Endothelial cell of umbilical vein (primary cell): ENCODE measurements around the gene CRYGN. TPM values are rescaled to one million over a fixed set of nuclear protein-coding genes. Genes with fewer than 3 reads are reported as not detected.

Source experiments
- BruUV-seq: library from RNA; stranded (reverse); fragments of 400-500 nt; replicated peaks from 2 replicates; lab custom pipeline; 2021; lab: Mats Ljungman, UMichigan
- CTCF ChIA-PET: fragments of 300-600, 350-600 bp; sonication (Branson Sonifier 250); formaldehyde crosslinking; loops from one replicate; lab custom pipeline; 2021; ENCODE audit warnings: antibody characterized with exemption, inconsistent platforms; lab: Charles Lee
- POLR2A ChIA-PET: fragments of 300-600, 350-600 bp; sonication (Branson Sonifier 250); formaldehyde crosslinking; loops from one replicate; lab custom pipeline; 2021; ENCODE audit warnings: antibody characterized with exemption, inconsistent platforms; lab: Charles Lee
- DNase-seq: peaks from one replicate; pipeline ENCODE4 v3.0.0-alpha.2; 2011; ENCODE audit warnings: low read depth, low spot score
- FAIRE-seq: peaks from 2 replicates; lab custom pipeline; 2011; peaks lifted over from hg19 to GRCh38; lab: Jason Lieb, UNC
- H2AFZ ChIP-seq: 2 replicates; pipeline ENCODE4 v1.6.0; 2012; ENCODE audit warnings: low read depth, low read length, control low read depth, inconsistent platforms
- H3K27ac ChIP-seq: 2 replicates; pipeline ENCODE4 v1.5.1; 2011; ENCODE audit warnings: low read depth, mild to moderate bottlenecking, control low read depth, low read length, moderate library complexity; ENCODE audit not compliant: insufficient read depth
- H3K27me3 ChIP-seq, 2 experiments: 2 replicates each; pipeline versions ENCODE4 v1.6.0 to v1.6.1; 2011; ENCODE audit warnings: low read length in 2 of 2, mixed read lengths in 1 of 2; ENCODE audit not compliant: control insufficient read depth in 2 of 2, insufficient read depth in 2 of 2
- H3K36me3 ChIP-seq, 2 experiments: 2 replicates in 1 of 2; 3 replicates in 1 of 2; pipeline ENCODE4 v1.5.1; 2011; ENCODE audit warnings: low read length in 2 of 2, mild to moderate bottlenecking in 1 of 2, moderate library complexity in 1 of 2; ENCODE audit not compliant: control insufficient read depth in 2 of 2, insufficient read depth in 2 of 2; ENCODE audit errors: extremely low read depth in 1 of 2
- H3K4me1 ChIP-seq: 3 replicates; pipeline ENCODE4 v1.5.1; 2011; ENCODE audit warnings: mild to moderate bottlenecking, low read length; ENCODE audit not compliant: control insufficient read depth, insufficient read depth; ENCODE audit errors: extremely low read depth
- H3K4me2 ChIP-seq: 2 replicates; pipeline ENCODE4 v1.6.1; 2011; ENCODE audit warnings: low read length, control low read depth, mixed read lengths; ENCODE audit not compliant: insufficient read depth
- H3K4me3 ChIP-seq, 3 experiments: fragments of 200-600 bp in 1 of 3; sonication (generic), shearing (Covaris generic) in 1 of 3; replicated peaks in 1 of 3; 2 replicates each; pipeline ENCODE4 v1.5.1; 2011 to 2016; ENCODE audit warnings: control low read depth in 3 of 3, low read length in 3 of 3, mild to moderate bottlenecking in 2 of 3, inconsistent platforms in 1 of 3, low read depth in 1 of 3, moderate library complexity in 1 of 3; ENCODE audit not compliant: insufficient read depth in 1 of 3
- H3K79me2 ChIP-seq: 2 replicates; pipeline ENCODE4 v1.6.0; 2012; ENCODE audit warnings: low read length, inconsistent platforms; ENCODE audit not compliant: control insufficient read depth, insufficient read depth
- H3K9ac ChIP-seq: replicated peaks from 2 replicates; pipeline ENCODE3; 2011; ENCODE audit warnings: low read length, control low read depth; ENCODE audit not compliant: insufficient read depth; ENCODE audit errors: extremely low read depth
- H3K9me1 ChIP-seq: replicated peaks from 3 replicates; pipeline ENCODE4 v1.6.0; 2011; ENCODE audit warnings: mild to moderate bottlenecking, low read length; ENCODE audit not compliant: control insufficient read depth, insufficient read depth; ENCODE audit errors: extremely low read depth
- H3K9me3 ChIP-seq: replicated peaks from 2 replicates; pipeline ENCODE4 v1.5.1; 2012; ENCODE audit warnings: low read length, inconsistent platforms; ENCODE audit not compliant: control insufficient read depth, insufficient read depth
- H4K20me1 ChIP-seq: replicated peaks from 2 replicates; pipeline ENCODE3; 2011; ENCODE audit warnings: mild to moderate bottlenecking, low read length; ENCODE audit not compliant: control insufficient read depth, insufficient read depth; ENCODE audit errors: extremely low read depth
- CTCF ChIP-seq, 2 donors: IDR thresholded peaks; 1 replicate in 1 of 2; 2 replicates in 1 of 2; pipeline ENCODE4 v1.5.1; 2011; ENCODE audit warnings: low read length in 2 of 2, mild to moderate bottlenecking in 2 of 2, moderate library complexity in 2 of 2, control low read depth in 1 of 2, inconsistent platforms in 1 of 2, low read depth in 1 of 2; ENCODE audit not compliant: insufficient read depth in 1 of 2; ENCODE audit errors: extremely low read depth in 1 of 2
- EZH2 ChIP-seq: IDR thresholded peaks from 2 replicates; pipeline ENCODE4 v1.6.1; 2012; ENCODE audit warnings: borderline replicate concordance, low read depth, mild to moderate bottlenecking, moderate library complexity, low read length, inconsistent platforms; ENCODE audit not compliant: severe bottlenecking
- FOS ChIP-seq: IDR thresholded peaks from 2 replicates; pipeline ENCODE4 v1.6.1; 2011; ENCODE audit warnings: mild to moderate bottlenecking, low read length, moderate library complexity, borderline replicate concordance; ENCODE audit not compliant: insufficient read depth
- GATA2 ChIP-seq: IDR thresholded peaks from 2 replicates; pipeline ENCODE4 v1.7.0; 2011; ENCODE audit warnings: low read depth, mild to moderate bottlenecking, moderate library complexity, mixed read lengths, low read length; ENCODE audit not compliant: insufficient read length, insufficient read depth
- JUN ChIP-seq: IDR thresholded peaks from 2 replicates; pipeline ENCODE4 v1.6.1; 2011; ENCODE audit warnings: borderline replicate concordance, low read depth; ENCODE audit not compliant: insufficient read length, insufficient read depth
- MYC ChIP-seq: IDR thresholded peaks from one replicate; pipeline ENCODE4 v1.6.1; 2011; ENCODE audit warnings: mild to moderate bottlenecking, low read depth, low read length
- POLR2A ChIP-seq: IDR thresholded peaks from 2 replicates; pipeline ENCODE4 v1.6.1; 2012; ENCODE audit warnings: low read depth, mild to moderate bottlenecking, control low read depth, low read length
- POLR2AphosphoS5 ChIP-seq: IDR thresholded peaks from 2 replicates; pipeline ENCODE4 v1.6.1; 2012; ENCODE audit warnings: low read depth, mild to moderate bottlenecking, control low read depth, low read length, moderate library complexity; ENCODE audit not compliant: insufficient read depth
- dilution Hi-C: fragments of 300-500 bp; cut with MboI; formaldehyde crosslinking; loops from one replicate; pipeline ENCODE4 v1.15.0; 2019; ENCODE audit warnings: low sequenced_read_pairs; ENCODE audit not compliant: extremely low pct_ligation_motif_present
- intact Hi-C: fragments of 100-400 bp; cut with micrococcal nuclease; formaldehyde crosslinking; loops from one replicate; pipeline ENCODE4 v1.10.0; 2022
- polyA plus RNA-seq, 4 experiments: library from polyadenylated mRNA; depleted of rRNA in 3 of 4; stranded (reverse) in 3 of 4; unstranded in 1 of 4; fragments of >200 nt; gene quantifications; 2 replicates each; pipeline versions ENCODE4 v1.2.1 to v1.2.3, GENCODE V29; 2011 to 2012; ENCODE audit warnings: missing spikeins in 1 of 4
- total RNA-seq: library from RNA; stranded (reverse); gene quantifications from 2 replicates; pipeline ENCODE4 v1.2.3, GENCODE V29; 2021
- TF ChIP-seq, protein P1 (sequence below): IDR thresholded peaks from 2 replicates; pipeline ENCODE4 v1.6.1; 2011; ENCODE audit not compliant: insufficient read depth, insufficient read length

The CRYGN gene
- total and polyA plus RNA-seq, 2 donors (not counting 3 experiments of a cell fraction or from before 2014, with no cell fraction given) = not detected

GRCh38 chr7:151447312-151447711 lies 7.4 kb upstream of the CRYGN start:
- dilution Hi-C loops (no loop called here), intact Hi-C loops (no loop called here)
- Histone ChIP-seq H3K9me3 (no peaks in the 10 kb centered on the region), H3K79me2 (no peaks in the 10 kb centered on the region), H2AFZ (no peak overlapping the region), H3K9me1 (no peaks in the 10 kb centered on the region), H3K4me1 (no peaks in the 10 kb centered on the region), H3K27ac (no peak overlapping the region), H3K4me2 (no peak overlapping the region), H3K4me3 (no peak overlapping the region), H3K36me3 (no peaks in the 10 kb centered on the region), H3K9ac (no peak overlapping the region), H3K27me3 (peaks cover 2 to 7% of the 10 kb centered on the region in 2 experiments), H4K20me1 (no peaks in the 10 kb centered on the region)
- BruUV-seq = no TSS peak
- ChIA-PET CTCF (interaction anchor here (0.5 to 3.6 kb wide), 11 partner anchors 10 to 312 kb away, joined by 3 to 96 read pairs (median 10); no protein-coding TSS in a partner anchor), POLR2A (interaction anchor here (1.4 kb wide), 1 partner anchor 13 kb away, joined by 6 read pairs; no protein-coding TSS in a partner anchor)
- no peak for TF ChIP-seq MYC
- no peak for TF ChIP-seq POLR2A
- no peak for TF ChIP-seq CTCF (IDR thresholded peaks at IDR 0.05; ENCODE audit: extremely low read depth in 1 of 2, insufficient read depth in 1 of 2, low read depth in 1 of 2, low read length in 2 of 2)
- TF ChIP-seq, protein P1, sequence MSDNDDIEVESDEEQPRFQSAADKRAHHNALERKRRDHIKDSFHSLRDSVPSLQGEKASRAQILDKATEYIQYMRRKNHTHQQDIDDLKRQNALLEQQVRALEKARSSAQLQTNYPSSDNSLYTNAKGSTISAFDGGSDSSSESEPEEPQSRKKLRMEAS = no peak
- TF ChIP-seq POLR2AphosphoS5 = no peak
- no peak for TF ChIP-seq EZH2
- TF ChIP-seq GATA2 = no peak
- TF ChIP-seq JUN = no peak
- no peak for TF ChIP-seq FOS
- DNase-seq (no peak), FAIRE-seq (no peak)
